Measurements from ENCODE around the gene MED22.
"Not testable (repeated sequence)": the region's sequence is repeated elsewhere in the genome, so short reads cannot be mapped to it uniquely, and the experiment has no call there.

The MED22 gene

GRCh38 chr9:133306242-133307204 is 41.4 kb downstream of the MED22 start:
- no peak for DNase-seq (ENCODE audit: low read depth in 2 of 2)

- no peak for DNase-seq (ENCODE audit: low read depth in 2 of 2)
Measured at GRCh38 chr9:133305731-133306130, 42.2 kb downstream of the MED22 start.

- no peak for DNase-seq (ENCODE audit: low read depth in 2 of 2)
Measured at GRCh38 chr9:133304477-133305377, 43.2 kb downstream of the MED22 start.

- DNase-seq (ENCODE audit: low read depth in 2 of 2), result no peak
Measured at GRCh38 chr9:133304158-133304470, 43.8 kb downstream of the MED22 start.

- DNase-seq (ENCODE audit: low read depth in 2 of 2), result no peak
Measured at GRCh38 chr9:133303266-133304157, 44.4 kb downstream of the MED22 start.

GRCh38 chr9:133301253-133302230 is 46.4 kb downstream of the MED22 start:
- no peak for DNase-seq (ENCODE audit: low read depth in 2 of 2)

GRCh38 chr9:133299996-133300395 is 47.9 kb downstream of the MED22 start:
- not testable (repeated sequence) for DNase-seq (ENCODE audit: low read depth in 2 of 2)

- DNase-seq (ENCODE audit: low read depth in 2 of 2), result no peak
Measured at GRCh38 chr9:133294257-133294656, 53.7 kb downstream of the MED22 start.

GRCh38 chr9:133290751-133291302 is 57.1 kb downstream of the MED22 start:
- no peak for DNase-seq (ENCODE audit: low read depth in 2 of 2)
